Rectal smooth muscle tissue (tissue), 1 donor: ENCODE results near the gene GDPD3.
A peak's percentile ranks its signal among the peaks of the same experiment; 100 is the strongest.

Source experiments
- H3K27ac ChIP-seq: one replicate; pipeline ENCODE4 v1.7.0; 2013; ENCODE audit warnings: low read depth, low read length, inconsistent platforms
- H3K27me3 ChIP-seq: one replicate; pipeline ENCODE4 v1.7.0; 2013; ENCODE audit warnings: low read length; ENCODE audit not compliant: control insufficient read depth, insufficient read depth
- H3K36me3 ChIP-seq: one replicate; pipeline ENCODE4 v1.7.0; 2013; ENCODE audit warnings: low read length; ENCODE audit not compliant: control insufficient read depth, insufficient read depth
- H3K4me1 ChIP-seq: one replicate; pipeline ENCODE4 v1.7.0; 2013; ENCODE audit warnings: low read length; ENCODE audit not compliant: control insufficient read depth, insufficient read depth
- H3K4me3 ChIP-seq: one replicate; pipeline ENCODE4 v1.7.0; 2013; ENCODE audit warnings: low read length
- H3K9ac ChIP-seq: one replicate; pipeline ENCODE4 v1.7.0; 2013; ENCODE audit warnings: low read length

GDPD3 gene

GRCh38 chr16:30104492-30104891 lies 8.8 kb downstream of the GDPD3 start:
- H3K27ac ChIP-seq, result no peak overlapping the region
- peaks cover 9% of the 10 kb centered on the region for H3K36me3 ChIP-seq
- no peak overlapping the region for H3K9ac ChIP-seq

GRCh38 chr16:30104090-30104489 lies 9.2 kb downstream of the GDPD3 start:
- no peak overlapping the region for H3K9ac ChIP-seq
- peaks cover 9% of the 10 kb centered on the region for H3K36me3 ChIP-seq
- no peaks in the 10 kb centered on the region for H3K27me3 ChIP-seq
- no peak overlapping the region for H3K27ac ChIP-seq
- no peak overlapping the region for H3K4me3 ChIP-seq
- no peaks in the 10 kb centered on the region for H3K4me1 ChIP-seq

More at GRCh38 chr16:30104492-30104891, 8.8 kb downstream of the GDPD3 start:
- no peaks in the 10 kb centered on the region for H3K4me1 ChIP-seq
- H3K27me3 ChIP-seq, result no peaks in the 10 kb centered on the region
- no peak overlapping the region for H3K4me3 ChIP-seq

- H3K4me1 ChIP-seq, result peaks cover 18% of the 10 kb centered on the region
- H3K4me3 ChIP-seq, result peak overlapping the region; percentile 86
- peak overlapping the region; percentile 93 for H3K27ac ChIP-seq
These were observed 16.3 kb downstream of the GDPD3 start for GRCh38 chr16:30096862-30097563.

DNA sequence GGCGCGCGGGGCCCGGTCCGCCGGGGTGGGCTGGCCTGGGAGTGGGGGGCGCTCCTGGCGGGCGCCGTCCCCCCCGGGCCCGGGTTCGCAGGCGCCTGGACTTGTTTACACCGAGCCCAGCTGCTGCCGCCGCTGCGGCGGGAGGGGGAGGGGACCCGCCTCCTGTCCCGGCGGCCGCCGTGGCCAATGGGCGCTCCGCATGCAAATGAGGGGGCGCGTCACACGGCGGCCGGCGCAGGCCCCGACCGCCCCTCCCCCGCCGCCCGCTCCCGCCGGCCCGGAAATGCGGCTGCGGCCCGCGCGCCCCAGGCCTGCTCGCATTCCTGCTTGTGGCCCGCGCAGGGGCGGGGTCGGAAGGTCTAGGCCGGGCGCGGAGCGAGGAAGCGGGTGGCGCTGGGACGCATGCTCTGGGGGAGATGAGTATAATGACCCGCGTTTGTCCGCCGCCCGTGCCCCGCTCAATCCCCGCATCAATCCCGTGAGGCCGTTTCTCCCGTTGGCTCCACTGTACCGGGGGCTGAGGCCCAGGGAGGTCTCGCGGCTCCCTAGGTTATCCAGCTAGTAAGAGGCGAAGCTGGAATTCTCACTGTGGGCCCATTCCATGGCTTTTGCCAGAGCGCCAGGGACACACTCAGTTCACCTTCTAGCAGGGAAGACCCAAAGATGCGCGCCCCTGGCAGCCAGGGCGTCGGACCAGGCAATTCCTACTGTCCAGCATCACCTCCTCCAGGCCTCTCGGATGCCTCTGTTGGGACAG lies 17.1 kb downstream of the GDPD3 start, which contains the start of gene YPEL3:
Gene YPEL3 (minus strand): TSS at position 109 of the 757 bp plus-strand sequence. CDS start 731 bp downstream, outside the sequence.
- Histone ChIP-seq H3K27me3 (no peaks in the 10 kb centered on the region), H3K36me3 (peaks cover 4% of the 10 kb centered on the region), H3K4me1 (peaks cover 19% of the 10 kb centered on the region), H3K27ac (peak within 1 kb of the TSS; percentile 93), H3K4me3 (peak within 1 kb of the TSS; percentile 94), H3K9ac (peak within 1 kb of the TSS; percentile 82)

More at GRCh38 chr16:30096862-30097563, 16.3 kb downstream of the GDPD3 start:
- H3K36me3 ChIP-seq, result peaks cover 4% of the 10 kb centered on the region
- H3K9ac ChIP-seq, result peak overlapping the region; percentile 82
- no peaks in the 10 kb centered on the region for H3K27me3 ChIP-seq

GRCh38 chr16:30095166-30096078 lies 17.9 kb downstream of the GDPD3 start:
- H3K36me3 ChIP-seq, result peaks cover 4% of the 10 kb centered on the region
- H3K27ac ChIP-seq, result peak overlapping the region; percentile 92
- H3K9ac ChIP-seq, result peak overlapping the region; percentile 75
- H3K27me3 ChIP-seq, result no peaks in the 10 kb centered on the region
- H3K4me3 ChIP-seq, result peak overlapping the region; percentile 94
- H3K4me1 ChIP-seq, result peaks cover 19% of the 10 kb centered on the region

- H3K4me1 ChIP-seq, result peaks cover 19% of the 10 kb centered on the region
- peaks cover 4% of the 10 kb centered on the region for H3K36me3 ChIP-seq
- H3K27ac ChIP-seq, result peak overlapping the region; percentile 92
- H3K9ac ChIP-seq, result peak overlapping the region; percentile 75
- peak overlapping the region; percentile 94 for H3K4me3 ChIP-seq
- H3K27me3 ChIP-seq, result no peaks in the 10 kb centered on the region
These were observed 18.7 kb downstream of the GDPD3 start for GRCh38 chr16:30094541-30095165.

- peak overlapping the region; percentile 87 for H3K9ac ChIP-seq
- H3K4me3 ChIP-seq, result peak overlapping the region; percentile 82
- no peaks in the 10 kb centered on the region for H3K27me3 ChIP-seq
- H3K27ac ChIP-seq, result peak overlapping the region; percentile 86
- H3K4me1 ChIP-seq, result peaks cover 19% of the 10 kb centered on the region
- H3K36me3 ChIP-seq, result peaks cover 4% of the 10 kb centered on the region
These were observed 20.8 kb downstream of the GDPD3 start for GRCh38 chr16:30092373-30093010.

DNA sequence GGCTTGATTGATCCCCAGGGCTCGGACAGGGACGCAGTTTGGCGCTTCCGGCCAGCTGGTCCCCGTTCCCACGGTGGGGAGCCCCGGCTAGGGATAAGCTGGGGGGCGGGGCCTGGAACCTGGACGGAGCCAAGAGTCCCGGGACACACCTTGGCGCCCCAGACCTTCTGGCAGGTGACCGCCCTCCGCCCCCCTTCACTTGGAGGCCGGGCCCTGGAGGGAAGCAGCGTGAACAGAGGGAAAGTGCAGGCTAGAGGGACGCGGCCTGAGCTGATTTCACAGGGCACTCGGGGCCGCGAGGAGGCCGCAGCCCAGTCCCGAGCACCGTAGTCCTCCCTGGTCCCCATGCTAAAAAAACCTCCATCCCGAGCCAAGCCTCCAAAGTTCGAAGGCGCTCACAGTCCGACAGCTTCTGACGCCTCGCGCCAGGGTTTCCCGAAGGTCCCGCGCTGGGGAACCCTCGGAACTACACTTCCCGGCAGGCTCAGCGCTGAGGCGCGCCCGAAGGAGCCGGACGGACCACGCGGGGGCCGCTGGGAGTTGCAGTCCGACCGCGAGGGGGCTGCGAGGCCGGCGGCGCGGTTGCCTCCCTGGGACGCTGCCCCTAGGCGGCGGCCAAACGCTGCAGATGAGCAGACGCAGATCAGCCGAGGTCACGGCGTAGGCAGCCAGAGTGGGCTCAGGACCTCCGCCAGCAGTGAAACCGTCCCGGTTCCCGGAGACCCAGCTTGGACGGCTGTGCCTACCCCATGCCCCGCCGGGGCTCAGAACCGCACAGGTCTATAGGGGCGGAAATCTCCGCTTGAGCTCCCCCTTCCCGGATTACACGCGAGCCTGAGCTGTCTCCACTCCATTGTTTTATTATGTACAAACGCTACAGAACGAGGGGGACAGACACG lies 21.6 kb downstream of the GDPD3 start, which contains the start of gene TBX6:
Gene TBX6 (minus strand): TSS at position 451 of the 899 bp plus-strand sequence. CDS start 731 bp downstream, outside the sequence.
- no peaks in the 10 kb centered on the region for H3K27me3 ChIP-seq
- H3K4me3 ChIP-seq, result peak within 1 kb of the TSS; percentile 87
- H3K27ac ChIP-seq, result peak within 1 kb of the TSS; percentile 86
- H3K4me1 ChIP-seq, result peaks cover 19% of the 10 kb centered on the region
- H3K36me3 ChIP-seq, result peaks cover 4% of the 10 kb centered on the region
- peak within 1 kb of the TSS; percentile 87 for H3K9ac ChIP-seq

- H3K9ac ChIP-seq, result no peak overlapping the region
- peak overlapping the region; percentile 3 for H3K27ac ChIP-seq
- no peaks in the 10 kb centered on the region for H3K27me3 ChIP-seq
- peaks cover 15% of the 10 kb centered on the region for H3K4me1 ChIP-seq
- peak overlapping the region; percentile 87 for H3K4me3 ChIP-seq
- peaks cover 4% of the 10 kb centered on the region for H3K36me3 ChIP-seq
These were observed 22.6 kb downstream of the GDPD3 start for GRCh38 chr16:30090610-30091331.
